Measurements from ENCODE around the gene TRAF7. TPM values are rescaled to one million over a fixed set of nuclear protein-coding genes. Genes with fewer than 3 reads are reported as not detected.
A peak's percentile ranks its signal among the peaks of the same experiment; 100 is the strongest.

The TRAF7 gene
- polyA plus RNA-seq, 1 donor from 2014 or later: 30.9 TPM

DNA sequence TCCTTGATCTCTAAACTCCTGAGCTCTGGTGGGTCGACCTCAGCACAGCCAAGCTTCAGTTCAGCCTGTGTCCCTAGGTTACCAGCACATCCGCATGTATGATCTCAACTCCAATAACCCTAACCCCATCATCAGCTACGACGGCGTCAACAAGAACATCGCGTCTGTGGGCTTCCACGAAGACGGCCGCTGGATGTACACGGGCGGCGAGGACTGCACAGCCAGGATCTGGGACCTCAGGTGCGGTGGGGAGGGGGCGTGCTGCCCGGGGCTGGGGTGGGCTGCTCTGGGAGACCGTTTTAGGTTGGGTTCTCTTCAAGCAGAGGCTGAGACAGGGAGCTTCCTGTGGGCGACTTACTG, 50.8 kb downstream of the TRAF7 start:
- Histone ChIP-seq H3K4me2 (ENCODE audit: low read length) (peak overlapping the region; percentile 90), H3K27ac (ENCODE audit: low read length) (peak overlapping the region; percentile 91), H3K4me3 (ENCODE audit: low read length) (peak overlapping the region; percentile 84), H4K20me1 (ENCODE audit: insufficient read depth) (no peaks in the 10 kb centered on the region), H3F3A (ENCODE audit: insufficient read depth, low read length, poor library complexity, severe bottlenecking) (no peaks in the 10 kb centered on the region), H3K36me3 (ENCODE audit: insufficient read depth, low read length) (peaks cover 6% of the 10 kb centered on the region), H3K9ac (ENCODE audit: low read length) (peak overlapping the region; percentile 96), H3K27me3 (ENCODE audit: insufficient read depth, low read depth, low read length) (no peaks in the 10 kb centered on the region), H3K9me3 (ENCODE audit: low read length) (no peaks in the 10 kb centered on the region), H3K79me2 (replicated peaks; ENCODE audit: insufficient read depth, low read length) (peaks cover 3% of the 10 kb centered on the region), H3K9me2 (ENCODE audit: insufficient read depth, low read length) (no peaks in the 10 kb centered on the region), H2AFZ (ENCODE audit: low read depth, low read length) (no peak overlapping the region)
- TF ChIP-seq EZH2 (IDR thresholded peaks at IDR 0.05; ENCODE audit: borderline replicate concordance, insufficient read depth, low read length, poor library complexity, severe bottlenecking) (no peak), SMC3 (conservative IDR thresholded peaks at IDR 0.05; ENCODE audit: poor library complexity) (no peak), TAF1 (IDR thresholded peaks at IDR 0.05; ENCODE audit: low read depth) (no peak), MXI1 (conservative IDR thresholded peaks at IDR 0.05; ENCODE audit: poor library complexity, severe bottlenecking) (no peak), POLR2AphosphoS5 (IDR thresholded peaks at IDR 0.05) (no peak), RAD21 (conservative IDR thresholded peaks at IDR 0.05) (no peak), EP300 (conservative IDR thresholded peaks at IDR 0.05; ENCODE audit: poor library complexity, severe bottlenecking) (no peak)
- TF ChIP-seq, protein P1, sequence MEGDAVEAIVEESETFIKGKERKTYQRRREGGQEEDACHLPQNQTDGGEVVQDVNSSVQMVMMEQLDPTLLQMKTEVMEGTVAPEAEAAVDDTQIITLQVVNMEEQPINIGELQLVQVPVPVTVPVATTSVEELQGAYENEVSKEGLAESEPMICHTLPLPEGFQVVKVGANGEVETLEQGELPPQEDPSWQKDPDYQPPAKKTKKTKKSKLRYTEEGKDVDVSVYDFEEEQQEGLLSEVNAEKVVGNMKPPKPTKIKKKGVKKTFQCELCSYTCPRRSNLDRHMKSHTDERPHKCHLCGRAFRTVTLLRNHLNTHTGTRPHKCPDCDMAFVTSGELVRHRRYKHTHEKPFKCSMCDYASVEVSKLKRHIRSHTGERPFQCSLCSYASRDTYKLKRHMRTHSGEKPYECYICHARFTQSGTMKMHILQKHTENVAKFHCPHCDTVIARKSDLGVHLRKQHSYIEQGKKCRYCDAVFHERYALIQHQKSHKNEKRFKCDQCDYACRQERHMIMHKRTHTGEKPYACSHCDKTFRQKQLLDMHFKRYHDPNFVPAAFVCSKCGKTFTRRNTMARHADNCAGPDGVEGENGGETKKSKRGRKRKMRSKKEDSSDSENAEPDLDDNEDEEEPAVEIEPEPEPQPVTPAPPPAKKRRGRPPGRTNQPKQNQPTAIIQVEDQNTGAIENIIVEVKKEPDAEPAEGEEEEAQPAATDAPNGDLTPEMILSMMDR (IDR thresholded peaks at IDR 0.05; ENCODE audit: poor library complexity, severe bottlenecking): no peak
- TF ChIP-seq, protein P2, sequence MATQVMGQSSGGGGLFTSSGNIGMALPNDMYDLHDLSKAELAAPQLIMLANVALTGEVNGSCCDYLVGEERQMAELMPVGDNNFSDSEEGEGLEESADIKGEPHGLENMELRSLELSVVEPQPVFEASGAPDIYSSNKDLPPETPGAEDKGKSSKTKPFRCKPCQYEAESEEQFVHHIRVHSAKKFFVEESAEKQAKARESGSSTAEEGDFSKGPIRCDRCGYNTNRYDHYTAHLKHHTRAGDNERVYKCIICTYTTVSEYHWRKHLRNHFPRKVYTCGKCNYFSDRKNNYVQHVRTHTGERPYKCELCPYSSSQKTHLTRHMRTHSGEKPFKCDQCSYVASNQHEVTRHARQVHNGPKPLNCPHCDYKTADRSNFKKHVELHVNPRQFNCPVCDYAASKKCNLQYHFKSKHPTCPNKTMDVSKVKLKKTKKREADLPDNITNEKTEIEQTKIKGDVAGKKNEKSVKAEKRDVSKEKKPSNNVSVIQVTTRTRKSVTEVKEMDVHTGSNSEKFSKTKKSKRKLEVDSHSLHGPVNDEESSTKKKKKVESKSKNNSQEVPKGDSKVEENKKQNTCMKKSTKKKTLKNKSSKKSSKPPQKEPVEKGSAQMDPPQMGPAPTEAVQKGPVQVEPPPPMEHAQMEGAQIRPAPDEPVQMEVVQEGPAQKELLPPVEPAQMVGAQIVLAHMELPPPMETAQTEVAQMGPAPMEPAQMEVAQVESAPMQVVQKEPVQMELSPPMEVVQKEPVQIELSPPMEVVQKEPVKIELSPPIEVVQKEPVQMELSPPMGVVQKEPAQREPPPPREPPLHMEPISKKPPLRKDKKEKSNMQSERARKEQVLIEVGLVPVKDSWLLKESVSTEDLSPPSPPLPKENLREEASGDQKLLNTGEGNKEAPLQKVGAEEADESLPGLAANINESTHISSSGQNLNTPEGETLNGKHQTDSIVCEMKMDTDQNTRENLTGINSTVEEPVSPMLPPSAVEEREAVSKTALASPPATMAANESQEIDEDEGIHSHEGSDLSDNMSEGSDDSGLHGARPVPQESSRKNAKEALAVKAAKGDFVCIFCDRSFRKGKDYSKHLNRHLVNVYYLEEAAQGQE (IDR thresholded peaks at IDR 0.05; ENCODE audit: borderline replicate concordance): no peak

DNA sequence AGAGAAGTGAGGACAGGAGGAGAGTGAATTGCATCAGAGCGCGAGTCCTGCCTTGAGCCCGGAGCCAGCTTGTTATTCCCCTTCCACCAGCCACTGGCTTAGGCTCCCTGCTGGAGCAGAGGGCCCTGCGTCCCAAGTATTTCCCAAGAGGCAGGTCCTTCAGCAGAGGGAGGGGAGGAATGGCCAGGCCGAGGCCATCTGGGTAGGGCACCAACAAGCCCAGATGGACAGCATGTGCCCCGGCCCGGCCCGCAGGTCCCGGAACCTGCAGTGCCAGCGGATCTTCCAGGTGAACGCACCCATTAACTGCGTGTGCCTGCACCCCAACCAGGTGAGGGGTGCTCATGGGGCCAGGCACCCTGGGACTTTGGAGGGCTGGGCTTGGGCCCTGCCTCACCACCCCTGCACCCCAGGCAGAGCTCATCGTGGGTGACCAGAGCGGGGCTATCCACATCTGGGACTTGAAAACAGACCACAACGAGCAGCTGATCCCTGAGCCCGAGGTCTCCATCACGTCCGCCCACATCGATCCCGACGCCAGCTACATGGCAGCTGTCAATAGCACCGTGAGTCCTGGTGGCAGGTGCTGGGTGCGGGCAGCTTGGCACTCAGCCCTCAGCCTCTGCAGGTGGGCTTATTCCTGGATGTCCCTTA, 51.3 kb downstream of the TRAF7 start:
- Histone ChIP-seq H2AFZ (ENCODE audit: low read depth, low read length) (no peak overlapping the region), H3K79me2 (replicated peaks; ENCODE audit: insufficient read depth, low read length) (peaks cover 3% of the 10 kb centered on the region), H3K27ac (ENCODE audit: low read length) (no peak overlapping the region), H4K20me1 (ENCODE audit: insufficient read depth) (no peaks in the 10 kb centered on the region), H3K36me3 (ENCODE audit: insufficient read depth, low read length) (peaks cover 6% of the 10 kb centered on the region), H3K4me2 (ENCODE audit: low read length) (no peak overlapping the region), H3K9ac (ENCODE audit: low read length) (no peak overlapping the region), H3K9me2 (ENCODE audit: insufficient read depth, low read length) (no peaks in the 10 kb centered on the region), H3K9me3 (ENCODE audit: low read length) (no peaks in the 10 kb centered on the region), H3K27me3 (ENCODE audit: insufficient read depth, low read depth, low read length) (no peaks in the 10 kb centered on the region), H3K4me3 (ENCODE audit: low read length) (peak overlapping the region; percentile 84), H3F3A (ENCODE audit: insufficient read depth, low read length, poor library complexity, severe bottlenecking) (no peaks in the 10 kb centered on the region)
- no peak for TF ChIP-seq EP300 (conservative IDR thresholded peaks at IDR 0.05; ENCODE audit: poor library complexity, severe bottlenecking)
- no peak for TF ChIP-seq POLR2AphosphoS5 (IDR thresholded peaks at IDR 0.05)
- TF ChIP-seq, protein P2 (IDR thresholded peaks at IDR 0.05; ENCODE audit: borderline replicate concordance): no peak
- TF ChIP-seq RAD21 (conservative IDR thresholded peaks at IDR 0.05): no peak
